Stimulated activated naive CD4-positive, alpha-beta T cell (primary cell): ENCODE data around the gene DCAF17.

Experiments
- DNase-seq, 6 experiments: peaks; one replicate each; lab custom pipeline; 2025; lab: John Stamatoyannopoulos, UW

DCAF17 gene, protein sequence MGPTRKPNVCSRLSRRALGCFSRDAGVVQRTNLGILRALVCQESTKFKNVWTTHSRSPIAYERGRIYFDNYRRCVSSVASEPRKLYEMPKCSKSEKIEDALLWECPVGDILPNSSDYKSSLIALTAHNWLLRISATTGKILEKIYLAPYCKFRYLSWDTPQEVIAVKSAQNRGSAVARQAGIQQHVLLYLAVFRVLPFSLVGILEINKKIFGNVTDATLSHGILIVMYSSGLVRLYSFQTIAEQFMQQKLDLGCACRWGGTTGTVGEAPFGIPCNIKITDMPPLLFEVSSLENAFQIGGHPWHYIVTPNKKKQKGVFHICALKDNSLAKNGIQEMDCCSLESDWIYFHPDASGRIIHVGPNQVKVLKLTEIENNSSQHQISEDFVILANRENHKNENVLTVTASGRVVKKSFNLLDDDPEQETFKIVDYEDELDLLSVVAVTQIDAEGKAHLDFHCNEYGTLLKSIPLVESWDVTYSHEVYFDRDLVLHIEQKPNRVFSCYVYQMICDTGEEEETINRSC

DNA sequence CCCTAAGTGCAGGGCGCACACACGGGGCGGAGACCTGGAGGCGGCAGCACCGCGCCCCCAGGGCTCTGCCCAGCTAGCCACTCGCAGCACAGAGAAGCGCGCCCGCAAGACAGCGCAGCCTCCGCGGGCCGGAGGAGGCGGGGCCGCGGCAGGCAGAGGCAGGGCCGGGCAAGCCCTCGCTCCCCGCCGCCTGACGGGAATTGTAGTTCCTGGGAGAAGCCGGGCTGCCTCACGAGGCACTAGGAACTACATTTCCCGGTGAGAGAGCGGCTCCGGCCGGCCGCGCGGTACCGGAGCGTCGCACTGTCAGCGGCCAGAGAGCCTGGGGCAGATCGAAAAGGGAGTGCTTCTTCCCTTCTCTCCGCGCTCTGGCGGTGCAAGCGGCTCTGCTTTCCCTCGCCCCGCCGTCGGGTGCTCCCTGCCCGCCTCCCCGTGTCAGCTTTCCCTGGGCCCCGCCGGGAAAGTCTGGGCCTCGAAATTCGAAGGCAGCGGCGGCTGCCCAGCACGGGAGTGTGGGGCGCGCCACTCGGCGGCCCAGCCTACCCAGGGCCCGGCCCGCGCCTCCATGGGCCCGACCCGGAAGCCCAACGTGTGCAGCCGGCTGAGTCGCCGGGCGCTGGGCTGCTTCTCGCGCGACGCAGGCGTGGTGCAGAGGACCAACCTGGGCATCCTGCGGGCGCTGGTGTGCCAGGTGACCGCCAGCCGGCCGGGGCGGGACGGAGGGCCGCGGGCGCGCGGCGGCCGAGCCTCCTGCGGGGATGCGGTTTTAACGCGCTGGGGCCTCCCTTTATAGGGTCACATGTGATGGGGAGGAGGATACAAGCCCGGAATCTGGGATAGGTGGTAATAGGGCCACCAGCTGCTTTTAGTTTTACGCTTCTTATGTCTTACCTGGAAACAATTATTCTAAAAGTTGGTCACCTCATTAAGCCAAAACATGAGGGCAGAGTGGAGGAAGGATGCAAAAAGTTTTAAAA is at the start of gene DCAF17:
Gene DCAF17, plus strand, starts transcription at position 214 of the 977 bp plus-strand sequence. Its CDS starts 352 bp downstream, at position 566.
- peak; percentile 84 to 91 (median 88) for DNase-seq

DNA sequence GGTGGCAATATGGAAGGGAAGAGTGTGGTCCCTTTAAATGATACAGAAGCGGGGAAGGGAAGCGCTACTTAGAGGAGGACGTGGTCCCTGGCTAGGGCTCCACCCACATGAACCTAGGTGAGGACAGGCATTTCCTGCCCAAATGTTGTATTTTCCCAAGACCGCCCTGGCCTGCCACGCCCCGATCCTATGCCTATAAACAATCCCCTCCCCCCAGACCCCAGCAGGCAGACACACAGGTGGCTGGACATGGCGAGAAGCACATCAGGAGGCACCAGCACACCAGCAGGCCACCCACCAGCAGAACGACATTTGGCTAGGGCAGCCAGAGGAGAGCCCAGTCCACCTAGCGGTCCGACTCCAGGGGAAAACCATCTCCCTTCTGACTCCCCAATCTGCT is 47.4 kb upstream of the DCAF17 start:
- DNase-seq, result no peak

DNA sequence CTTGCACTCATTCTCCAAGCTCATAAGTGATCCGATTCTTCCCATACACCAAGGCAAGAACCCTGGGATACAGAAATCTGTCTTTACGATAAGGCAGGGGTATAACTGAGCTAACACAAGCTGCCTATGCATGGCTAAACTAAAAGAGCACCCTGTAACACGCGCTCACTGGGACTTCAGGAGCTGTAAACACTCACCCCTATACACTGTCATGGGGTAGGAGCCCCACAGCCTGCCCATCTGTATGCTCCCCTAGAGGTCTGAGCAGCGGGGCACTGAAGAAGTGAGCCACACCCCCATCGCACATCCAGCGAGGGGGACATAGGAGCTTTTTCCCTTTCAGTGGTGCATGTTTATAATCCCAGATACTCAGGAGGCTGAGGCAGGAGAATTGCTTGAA is 47.0 kb upstream of the DCAF17 start:
- no peak for DNase-seq

DNA sequence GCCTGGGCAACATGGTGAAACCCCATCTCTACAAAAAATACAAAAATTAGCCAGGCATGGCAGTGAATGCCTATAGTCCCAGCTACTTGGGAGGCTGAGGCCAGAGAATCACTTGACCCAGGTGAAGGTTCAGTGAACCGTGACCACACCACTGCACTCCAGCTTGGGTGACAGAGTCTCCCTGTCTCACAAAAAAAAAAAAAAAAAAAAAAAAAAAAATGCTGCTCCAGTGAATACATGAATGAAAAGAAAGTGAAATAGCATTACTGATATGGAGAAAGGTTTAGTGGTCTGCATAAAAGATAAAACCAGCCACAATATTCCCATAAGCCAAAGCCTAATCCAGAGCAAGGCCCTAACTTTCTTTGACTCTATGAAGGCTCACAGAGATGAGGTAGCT is 44.7 kb upstream of the DCAF17 start:
- DNase-seq, result no peak

DNA sequence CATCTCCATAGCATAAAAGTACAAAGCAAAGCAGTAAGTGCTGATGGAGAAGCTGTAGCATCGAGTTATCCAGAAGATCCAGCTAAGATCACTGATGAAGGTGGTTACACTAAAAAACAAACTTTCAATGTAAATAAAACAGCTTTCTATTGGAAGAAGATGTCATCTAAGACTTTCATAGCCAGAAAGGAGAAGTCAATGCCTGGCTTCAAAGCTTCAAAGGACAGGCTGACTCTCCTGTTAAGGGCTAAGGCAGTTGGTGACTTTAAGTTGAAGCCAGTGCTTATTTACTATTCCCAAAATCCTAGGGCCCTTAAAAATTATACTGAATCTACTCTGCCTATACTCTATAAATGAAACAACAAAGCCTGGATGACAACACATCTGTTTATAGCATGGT is 44.2 kb upstream of the DCAF17 start:
- DNase-seq, result no peak

DNA sequence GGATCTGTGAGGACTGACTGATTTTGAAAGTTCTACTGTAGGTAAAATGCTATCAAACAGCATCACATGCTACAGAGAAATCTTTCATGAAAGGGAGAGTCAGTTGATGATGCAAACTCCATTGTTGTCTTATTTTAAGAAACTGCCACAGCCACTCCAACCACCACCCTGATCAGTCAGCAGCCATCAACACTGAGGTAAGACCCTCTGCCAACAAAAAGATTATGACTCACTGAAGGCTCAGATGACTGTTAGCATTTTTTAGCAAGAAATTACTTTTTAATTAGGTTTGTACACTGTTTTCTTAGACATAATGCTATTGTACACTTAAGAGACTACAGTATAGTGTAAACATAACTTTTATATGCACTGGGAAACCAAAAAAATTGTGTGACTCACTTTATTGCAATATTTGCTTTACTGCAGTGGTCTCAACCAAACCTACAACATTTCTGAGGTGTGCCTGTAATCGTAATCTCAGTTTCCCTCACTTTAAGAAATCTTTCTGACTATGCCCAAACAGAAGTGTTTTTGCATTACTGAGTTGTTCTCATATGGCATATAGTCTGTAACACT is 43.0 kb upstream of the DCAF17 start:
- no peak for DNase-seq

DNA sequence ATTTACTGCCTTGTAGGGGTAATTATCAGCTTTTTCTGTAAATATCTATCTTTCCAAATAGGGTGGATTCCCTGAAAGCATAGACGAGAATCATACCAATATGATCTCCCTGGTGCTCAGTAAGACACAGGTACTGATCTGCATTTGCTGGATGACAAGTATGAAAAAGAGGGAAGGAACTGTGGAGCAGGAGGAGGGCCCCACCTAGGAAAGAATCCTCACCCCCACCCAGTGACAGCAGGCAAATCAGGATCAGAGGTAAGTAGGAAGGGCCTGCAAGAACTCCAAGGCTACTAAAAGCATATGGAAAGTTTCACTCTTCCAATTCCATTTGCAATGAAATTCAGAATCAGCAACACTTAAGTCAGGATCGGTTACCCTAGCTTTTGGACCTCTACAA is 42.5 kb upstream of the DCAF17 start:
- DNase-seq, result no peak

DNA sequence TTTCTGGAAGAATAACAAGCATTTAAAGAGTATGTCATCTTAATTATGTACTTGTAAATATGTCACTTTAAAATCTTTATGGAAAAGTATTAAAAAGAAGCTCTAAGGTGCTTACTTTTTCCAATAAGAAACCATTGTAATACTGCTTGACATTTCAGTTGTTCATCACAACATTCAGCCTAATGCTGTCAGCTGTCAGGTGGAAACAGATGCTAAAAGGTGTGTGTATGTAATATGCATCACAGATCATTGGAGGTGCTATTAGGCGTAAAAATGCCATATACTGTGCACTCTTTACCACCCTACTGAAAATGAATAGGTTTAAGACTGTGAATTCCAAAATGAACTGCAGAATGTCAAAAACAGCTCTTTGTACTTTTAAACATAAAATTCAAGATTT is 40.5 kb upstream of the DCAF17 start:
- DNase-seq, result no peak

DNA sequence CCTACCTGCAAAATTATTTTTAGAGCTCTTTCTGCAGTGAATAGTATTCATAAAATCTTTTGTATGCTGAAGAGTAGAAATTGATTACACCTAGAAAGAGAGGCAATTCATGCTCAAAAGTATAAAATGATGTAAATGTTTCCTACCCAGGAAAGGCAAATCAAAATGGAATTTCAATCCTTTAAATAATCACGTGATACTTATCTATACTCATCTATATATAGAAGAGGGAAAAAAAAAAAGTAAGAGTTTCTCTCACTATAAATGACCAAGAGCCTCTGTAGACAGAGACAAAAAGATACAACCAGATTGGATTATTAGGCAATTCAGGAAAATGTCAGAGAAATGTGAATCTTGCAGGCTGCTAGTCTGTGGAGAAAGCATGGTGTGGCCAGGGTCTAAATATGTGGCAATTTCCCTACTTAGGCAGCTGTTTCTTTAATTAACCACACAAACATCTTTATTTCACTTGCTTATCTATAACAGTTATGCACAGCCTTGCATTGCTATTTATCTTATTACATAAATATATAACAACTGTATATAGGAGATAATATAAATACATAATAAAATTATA is 39.8 kb upstream of the DCAF17 start:
- DNase-seq, result no peak

DNA sequence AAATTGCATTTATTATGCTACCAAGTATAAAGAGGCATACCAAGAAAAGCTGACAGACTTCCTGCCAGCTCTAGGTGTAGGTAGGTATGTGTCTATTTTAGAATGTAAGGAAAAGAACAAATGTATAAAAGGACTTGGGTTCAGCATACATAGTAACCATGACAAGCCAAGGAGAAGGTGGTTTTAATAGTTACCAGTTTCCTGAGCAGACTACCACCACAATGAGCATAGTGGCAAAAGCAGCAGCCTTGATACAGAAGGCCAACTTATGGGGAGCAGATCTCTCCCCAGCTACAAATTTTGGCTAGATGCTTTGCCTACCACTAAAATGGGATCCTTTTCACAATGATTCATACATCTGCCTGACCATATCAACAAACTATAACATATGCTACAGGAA is 34.7 kb upstream of the DCAF17 start:
- no peak for DNase-seq

DNA sequence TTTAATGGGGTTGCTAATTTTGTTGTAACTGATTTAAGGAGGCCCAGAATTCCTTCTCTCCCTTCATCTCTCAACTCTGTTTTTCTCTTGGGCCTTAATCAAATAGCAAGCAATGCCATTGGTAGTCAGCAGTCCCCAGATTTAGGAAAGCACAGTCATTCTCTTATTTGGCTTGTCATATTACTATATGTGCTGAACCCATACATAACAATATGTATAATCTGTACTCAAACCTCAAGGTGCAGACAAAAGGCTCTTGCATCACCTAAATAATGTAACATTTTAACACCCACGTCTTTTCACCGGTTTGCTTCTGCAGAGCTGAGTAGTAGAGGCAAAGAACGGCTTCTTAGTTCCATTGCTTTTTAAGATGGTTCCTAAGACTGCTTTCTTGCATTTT is 33.6 kb upstream of the DCAF17 start:
- DNase-seq, result no peak

DNA sequence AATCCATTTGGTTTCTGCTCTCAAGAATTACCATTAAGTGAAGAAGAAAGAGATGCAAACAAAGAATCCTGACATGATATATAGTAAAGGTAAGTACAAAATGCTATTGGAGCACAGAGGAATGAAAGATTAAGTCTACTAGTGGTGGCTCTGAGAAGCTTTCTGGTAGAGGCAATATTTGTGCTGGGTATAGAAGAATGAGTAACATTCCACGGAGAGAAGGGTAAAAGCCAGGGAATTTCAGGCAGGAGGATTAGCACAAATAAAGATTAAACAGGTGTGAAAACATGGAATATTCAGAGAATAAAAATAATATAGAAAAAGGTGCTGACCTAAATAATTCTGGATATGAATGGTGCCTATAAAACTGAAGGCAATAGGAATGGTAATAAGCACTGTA is 32.1 kb upstream of the DCAF17 start:
- DNase-seq, result no peak

DNA sequence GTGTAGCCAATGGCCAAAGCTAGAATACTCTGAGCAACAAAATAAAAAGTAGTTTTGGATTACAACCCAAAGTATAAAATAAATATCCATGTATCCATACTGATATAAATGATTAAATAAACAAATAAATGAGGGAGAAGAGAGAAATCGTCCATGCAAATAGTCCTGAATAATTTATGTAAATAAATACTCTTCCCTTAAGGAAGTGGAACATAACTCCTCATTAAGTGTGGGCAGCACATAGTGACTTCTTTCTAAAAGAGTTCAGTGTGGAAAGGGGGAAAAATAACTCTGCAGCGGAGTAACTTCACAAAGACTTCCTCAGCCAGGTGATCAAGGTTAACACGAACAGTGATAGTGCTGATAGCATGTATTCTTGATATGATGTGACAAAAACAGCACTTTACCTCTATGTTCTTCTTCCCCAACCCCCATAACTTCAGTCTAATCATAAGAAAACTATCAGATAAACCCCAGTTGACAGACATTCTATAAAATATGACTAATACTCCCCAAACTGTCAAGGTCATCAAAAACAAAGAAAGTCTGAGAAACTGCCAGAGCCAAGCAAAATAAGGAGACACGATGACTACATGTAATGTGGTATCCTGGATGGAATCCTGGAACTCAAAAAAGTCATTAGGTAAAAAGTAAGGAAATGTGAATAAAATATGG is 31.0 kb upstream of the DCAF17 start:
- DNase-seq, result no peak

DNA sequence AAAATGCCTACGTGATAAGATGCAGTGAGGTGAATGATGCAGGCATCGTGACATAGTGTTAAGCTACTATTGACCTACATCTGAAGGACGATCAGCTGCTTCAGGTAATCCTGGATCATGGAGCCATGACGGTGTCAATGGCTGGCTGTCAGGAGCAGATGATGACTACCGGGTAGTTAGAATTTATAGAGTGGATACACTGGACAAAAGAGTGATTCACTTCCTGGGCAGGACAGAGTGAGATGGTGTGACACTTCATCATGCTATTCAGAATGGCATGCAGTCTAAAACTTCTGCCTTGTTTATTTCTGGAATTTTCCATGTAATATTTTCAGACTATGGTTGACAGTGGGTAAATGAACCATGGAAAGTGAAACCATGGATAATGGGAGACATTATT is 29.8 kb upstream of the DCAF17 start:
- no peak for DNase-seq

DNA sequence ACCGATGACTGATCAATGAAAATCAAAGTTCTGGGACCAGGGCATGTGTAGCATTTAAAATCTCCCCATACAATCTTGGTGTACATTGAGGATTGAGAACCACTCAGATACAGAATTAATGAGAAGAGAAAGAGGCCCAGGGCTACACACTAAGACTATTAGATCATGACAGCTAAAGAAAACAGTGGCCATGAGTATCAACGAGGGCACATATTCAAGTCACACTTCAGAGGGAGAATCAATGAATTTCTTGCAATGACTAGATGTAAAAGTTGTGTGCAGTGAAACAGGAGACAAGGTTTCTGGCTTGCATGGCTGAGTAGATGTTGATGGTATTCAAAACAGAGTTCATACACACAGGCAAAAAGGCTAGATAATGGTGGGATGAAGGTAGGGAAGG is 29.3 kb upstream of the DCAF17 start:
- DNase-seq, result no peak

DNA sequence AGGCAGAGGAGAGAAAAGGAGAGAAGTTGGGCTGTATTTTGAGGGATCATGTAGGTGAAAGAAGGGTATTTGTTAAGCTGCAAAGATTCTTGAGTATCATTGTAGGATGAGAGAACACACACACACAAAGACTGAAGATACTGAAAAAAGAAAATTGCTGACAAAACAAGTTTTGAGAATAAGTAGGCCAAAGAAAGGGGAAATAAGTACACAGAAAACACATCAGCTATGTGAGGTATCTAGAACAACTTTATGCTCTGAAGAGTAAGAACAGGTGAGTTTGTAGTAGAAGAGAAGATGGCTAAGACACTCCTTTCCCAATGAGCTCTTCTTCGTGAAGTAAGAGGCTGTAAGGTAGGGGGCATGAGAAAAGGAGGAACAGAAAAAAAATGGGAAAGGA is 28.5 kb upstream of the DCAF17 start:
- no peak for DNase-seq

DNA sequence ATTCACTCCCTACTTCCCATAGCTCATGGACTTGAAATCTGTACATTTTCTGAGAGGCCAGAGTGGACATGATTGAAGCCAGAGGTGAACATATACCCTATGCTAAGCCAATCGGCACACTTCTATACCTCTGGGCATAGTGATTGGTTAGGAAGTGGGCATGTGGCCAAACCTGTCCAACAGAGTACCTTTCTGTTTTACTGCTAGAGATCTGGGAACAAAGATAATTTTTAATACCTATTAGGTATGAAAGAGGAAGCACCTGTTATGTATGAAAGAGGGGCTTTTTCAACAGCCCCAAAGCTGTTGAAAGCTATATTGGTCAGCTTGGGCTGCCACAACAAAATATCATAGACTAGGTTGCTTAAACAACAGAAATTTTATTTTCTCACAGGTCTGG is 28.0 kb upstream of the DCAF17 start:
- no peak for DNase-seq

DNA sequence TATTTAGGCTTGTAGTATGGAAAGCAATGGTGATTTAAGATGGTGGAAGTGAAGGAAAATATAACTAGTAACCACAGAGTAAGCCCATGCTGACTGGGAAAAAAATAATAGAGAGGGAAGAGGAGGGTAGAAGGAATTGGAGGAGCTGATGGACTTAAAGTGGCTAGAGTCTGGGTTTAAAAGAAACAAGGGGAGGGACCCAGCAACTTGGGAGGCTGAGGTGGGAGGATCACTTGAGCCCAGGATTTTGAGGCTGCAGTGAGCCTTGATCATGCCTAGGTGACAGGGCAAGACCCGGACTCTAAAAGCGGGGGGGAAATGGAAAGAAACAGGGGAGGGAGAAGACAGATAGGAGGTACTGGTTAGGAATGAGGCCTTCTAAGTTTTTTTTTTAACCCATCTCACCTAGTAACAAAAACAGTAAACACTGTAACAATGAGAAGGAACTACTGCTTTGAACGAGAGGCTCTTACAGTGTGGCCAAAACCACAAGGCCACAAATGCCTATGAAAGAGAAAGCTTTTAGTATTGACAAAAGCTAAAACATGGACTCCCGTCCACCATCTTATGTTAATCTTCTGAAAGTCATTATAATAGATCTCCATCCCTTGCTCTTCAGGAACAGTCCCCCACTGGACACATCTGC is 26.9 kb upstream of the DCAF17 start:
- no peak for DNase-seq

DNA sequence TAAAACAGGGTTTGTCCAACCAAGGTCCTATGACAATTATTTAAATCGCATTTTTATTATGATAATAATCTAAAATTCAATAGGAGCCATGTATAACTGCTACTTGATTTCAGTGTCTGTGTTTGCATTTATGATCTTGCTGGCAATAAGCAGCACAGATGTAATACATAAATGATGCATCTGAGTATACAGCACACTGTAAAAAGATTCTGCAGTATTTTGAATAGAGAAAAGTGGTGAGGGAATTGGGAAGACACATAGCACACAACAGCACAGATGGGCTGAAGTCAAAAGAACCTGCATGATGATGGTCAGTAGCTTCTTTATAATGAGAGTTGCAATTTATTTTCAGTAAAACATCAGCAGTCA is 26.4 kb upstream of the DCAF17 start:
- DNase-seq, result no peak

DNA sequence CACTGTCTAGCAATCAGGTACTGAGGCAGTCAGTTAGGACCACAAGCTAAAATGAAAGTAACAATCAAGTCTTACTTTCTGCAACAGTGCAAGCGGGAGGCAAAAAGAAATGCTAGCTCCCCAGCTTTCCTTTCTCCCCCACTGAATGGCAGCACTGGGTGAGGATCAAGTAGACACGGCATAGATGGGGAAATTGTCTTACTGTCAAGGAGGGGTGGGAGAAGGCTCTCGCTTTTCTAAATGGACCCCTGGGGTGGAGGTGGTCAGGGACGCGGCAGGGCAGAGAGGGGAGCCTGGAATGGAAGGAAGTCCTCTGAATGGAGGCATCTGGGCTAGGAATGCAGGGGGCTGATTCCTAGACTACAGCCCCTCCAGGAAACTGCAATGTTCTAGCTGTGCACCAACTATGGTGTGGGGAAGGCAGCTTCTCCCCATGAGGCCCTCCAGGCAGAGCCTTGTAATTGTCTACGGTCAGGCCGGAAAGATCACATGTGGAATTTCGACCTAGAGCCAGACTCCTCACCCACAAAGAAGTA is 24.5 kb upstream of the DCAF17 start:
- no peak for DNase-seq

DNA sequence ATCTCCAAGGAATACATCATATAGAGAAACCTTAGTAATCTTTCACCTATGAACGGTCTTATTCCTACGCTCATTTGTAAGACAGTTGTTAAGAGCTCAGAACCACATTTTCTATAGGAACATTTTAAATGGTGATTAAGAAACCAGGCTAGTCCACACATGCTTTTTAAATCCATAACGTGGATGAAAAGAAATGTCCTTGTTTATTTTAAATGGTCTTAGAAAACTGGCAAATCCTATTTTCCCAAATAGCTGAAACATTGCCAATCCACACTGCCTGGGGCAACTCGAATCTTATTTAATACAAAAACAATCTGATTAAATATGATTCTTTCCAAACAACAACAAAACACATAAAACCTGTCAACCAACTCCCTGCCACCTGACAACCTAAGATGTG is 23.9 kb upstream of the DCAF17 start:
- no peak for DNase-seq
